ENCODE data around the gene GBE1. TPM values are rescaled to one million over a fixed set of nuclear protein-coding genes. Genes with fewer than 3 reads are reported as not detected.

The GBE1 gene
- total RNA-seq, 1 experiment from 2014 or later: 9.2 TPM

DNA sequence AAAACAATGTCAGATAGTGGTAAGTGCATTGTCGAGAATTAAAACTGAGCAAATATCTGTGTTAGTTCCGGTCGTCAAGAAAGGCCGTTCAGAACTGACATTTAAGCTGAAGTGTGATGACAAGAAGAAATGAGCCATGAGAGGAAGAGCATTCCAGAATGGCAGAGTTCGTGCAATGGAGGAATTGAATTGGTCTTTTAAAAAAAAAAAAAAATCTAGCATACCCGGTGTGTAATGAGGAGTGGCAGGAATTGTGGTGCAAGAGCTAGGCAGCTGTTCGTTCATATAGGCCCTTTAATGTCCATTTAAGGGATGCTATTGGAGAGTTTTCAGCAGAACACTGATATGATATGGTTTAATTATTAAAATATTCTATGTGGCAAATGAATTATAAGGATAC, 2.6 kb upstream of the GBE1 start:
- ChIA-PET CTCF (no interaction called here), POLR2A (no interaction called here)
- Mint-ChIP-seq H3K27me3 (ENCODE audit: low read depth) (no peaks in the 10 kb centered on the region), H3K4me1 (peaks cover 29% of the 10 kb centered on the region), H3K36me3 (peaks cover 10% of the 10 kb centered on the region), H3K27ac (no peak overlapping the region), H3K4me3 (no peak overlapping the region), H3K9me3 (peaks cover 23% of the 10 kb centered on the region)
- no peak for TF ChIP-seq ATF1 (CRISPR knock-in tag; IDR thresholded peaks at IDR 0.05)
- ATAC-seq (no peak), DNase-seq (ENCODE audit: low spot score) (no peak)

- DNase-seq (ENCODE audit: low spot score): no peak
- ATAC-seq: no peak
- Mint-ChIP-seq H3K4me3 (peak overlapping the region; percentile 15), H3K27ac (peak overlapping the region; percentile 19; the same call in 1 of the 2 replicates), H3K36me3 (peaks cover 16% of the 10 kb centered on the region), H3K9me3 (peaks cover 25% of the 10 kb centered on the region), H3K4me1 (peaks cover 29% of the 10 kb centered on the region), H3K27me3 (ENCODE audit: low read depth) (no peaks in the 10 kb centered on the region)
- ChIA-PET POLR2A (no interaction called here), CTCF (interaction anchor here (1.1 kb wide), 1 partner anchor 272 kb away, joined by 4 read pairs; no protein-coding TSS in a partner anchor)
- no peak for TF ChIP-seq ZNF396 (CRISPR knock-in tag; IDR thresholded peaks at IDR 0.05; ENCODE audit: borderline replicate concordance)
- no peak for TF ChIP-seq JUN (CRISPR knock-in tag; IDR thresholded peaks at IDR 0.05)
- TF ChIP-seq ZNF423 (CRISPR knock-in tag; IDR thresholded peaks at IDR 0.05): no peak
- no peak for TF ChIP-seq E2F5 (CRISPR knock-in tag; IDR thresholded peaks at IDR 0.05)
- TF ChIP-seq ZNF425 (CRISPR knock-in tag; conservative IDR thresholded peaks at IDR 0.05): no peak
- TF ChIP-seq GTF2I (CRISPR knock-in tag; conservative IDR thresholded peaks at IDR 0.05): no peak
- TF ChIP-seq NFE2L1 (CRISPR knock-in tag; IDR thresholded peaks at IDR 0.05): no peak
- no peak for TF ChIP-seq ZNF138 (CRISPR knock-in tag; conservative IDR thresholded peaks at IDR 0.05)
- no peak for TF ChIP-seq KAT7 (CRISPR knock-in tag; IDR thresholded peaks at IDR 0.05; ENCODE audit: borderline replicate concordance)
- no peak for TF ChIP-seq OVOL2 (CRISPR knock-in tag; IDR thresholded peaks at IDR 0.05; ENCODE audit: borderline replicate concordance)
- no peak for TF ChIP-seq MAX (CRISPR knock-in tag; IDR thresholded peaks at IDR 0.05)
- no peak for TF ChIP-seq ZNF121 (CRISPR knock-in tag; IDR thresholded peaks at IDR 0.05)
- no peak for TF ChIP-seq CBFB (CRISPR knock-in tag; IDR thresholded peaks at IDR 0.05; ENCODE audit: low read depth)
- no peak for TF ChIP-seq GRHL2 (CRISPR knock-in tag; IDR thresholded peaks at IDR 0.05; ENCODE audit: insufficient replicate concordance, severe bottlenecking)
- no peak for TF ChIP-seq ZNF281 (CRISPR knock-in tag; IDR thresholded peaks at IDR 0.05)
- no peak for TF ChIP-seq ERG (CRISPR knock-in tag; IDR thresholded peaks at IDR 0.05)
- no peak for TF ChIP-seq HMGA2 (CRISPR knock-in tag; IDR thresholded peaks at IDR 0.05)
- no peak for TF ChIP-seq CREB1 (CRISPR knock-in tag; IDR thresholded peaks at IDR 0.05)
Observed at GRCh38 chr3:81763001-81763400, 1.6 kb upstream of the GBE1 start.
